ENCODE measurements around the gene CACNA2D3. TPM values are rescaled to one million over a fixed set of nuclear protein-coding genes. Genes with fewer than 3 reads are reported as not detected.

Gene CACNA2D3
- total RNA-seq, 4 donors from 2014 or later, result 0.30 to 9.6 (median 3.9) TPM

GRCh38 chr3:54777141-54777540, 654.8 kb downstream of the CACNA2D3 start:
- TF ChIP-seq POLR2A (IDR thresholded peaks at IDR 0.05), result no peak
- TF ChIP-seq CTCF (IDR thresholded peaks at IDR 0.05), result no peak
- no peak for TF ChIP-seq EP300 (IDR thresholded peaks at IDR 0.05)
- no peaks in the 10 kb centered on the region for H3K9me3 ChIP-seq
- 61 to 66% methylated on average over 2 of the region's 2 CpGs for WGBS, 2 donors
- H3K27ac ChIP-seq, result no peak overlapping the region
- no peak for DNase-seq (ENCODE audit: low spot score in 2 of 2)
- no peaks in the 10 kb centered on the region for H3K27me3 ChIP-seq
- H3K36me3 ChIP-seq, result no peaks in the 10 kb centered on the region
- peaks cover 0 to under 1% (median 0%) of the 10 kb centered on the region in 4 donors for H3K4me1 ChIP-seq
- no peak overlapping the region for H3K4me3 ChIP-seq

- TF ChIP-seq EP300 (IDR thresholded peaks at IDR 0.05) (no peak), POLR2A (IDR thresholded peaks at IDR 0.05) (no peak), CTCF (IDR thresholded peaks at IDR 0.05) (no peak)
Observed at GRCh38 chr3:54780336-54780735, 658.0 kb downstream of the CACNA2D3 start.

GRCh38 chr3:54781728-54782127, 659.4 kb downstream of the CACNA2D3 start:
- TF ChIP-seq CTCF (IDR thresholded peaks at IDR 0.05) (no peak), POLR2A (IDR thresholded peaks at IDR 0.05) (no peak), EP300 (IDR thresholded peaks at IDR 0.05) (no peak)
- 48 to 67% methylated on average over 1 of the region's 1 CpG for WGBS, 2 donors
- H3K27ac ChIP-seq, result no peak overlapping the region
- no peaks in the 10 kb centered on the region for H3K4me1 ChIP-seq
- H3K4me3 ChIP-seq, result no peak overlapping the region
- H3K27me3 ChIP-seq, result no peaks in the 10 kb centered on the region
- no peak for DNase-seq (ENCODE audit: low spot score in 2 of 2)
- no peaks in the 10 kb centered on the region for H3K36me3 ChIP-seq
- H3K9me3 ChIP-seq, result no peaks in the 10 kb centered on the region

More at GRCh38 chr3:54780336-54780735, 658.0 kb downstream of the CACNA2D3 start:
- Histone ChIP-seq H3K36me3 (no peaks in the 10 kb centered on the region), H3K4me3 (no peak overlapping the region), H3K27ac (no peak overlapping the region), H3K9me3 (no peaks in the 10 kb centered on the region), H3K27me3 (no peaks in the 10 kb centered on the region), H3K4me1 (no peaks in the 10 kb centered on the region)
- DNase-seq (ENCODE audit: low spot score in 2 of 2), result no peak

GRCh38 chr3:54783611-54784010, 661.3 kb downstream of the CACNA2D3 start:
- Histone ChIP-seq H3K36me3 (no peaks in the 10 kb centered on the region), H3K9me3 (no peaks in the 10 kb centered on the region)
- TF ChIP-seq CTCF (IDR thresholded peaks at IDR 0.05) (no peak), EP300 (IDR thresholded peaks at IDR 0.05) (no peak), POLR2A (IDR thresholded peaks at IDR 0.05) (no peak)

GRCh38 chr3:54784021-54784420, 661.7 kb downstream of the CACNA2D3 start:
- H3K4me1 ChIP-seq, result no peaks in the 10 kb centered on the region
- no peak overlapping the region for H3K4me3 ChIP-seq
- WGBS, 2 donors, result 78 to 80% methylated on average over 5 of the region's 5 CpGs
- no peaks in the 10 kb centered on the region for H3K36me3 ChIP-seq
- no peak for DNase-seq (ENCODE audit: low spot score in 2 of 2)
- TF ChIP-seq CTCF (IDR thresholded peaks at IDR 0.05) (no peak), POLR2A (IDR thresholded peaks at IDR 0.05) (no peak), EP300 (IDR thresholded peaks at IDR 0.05) (no peak)
- no peaks in the 10 kb centered on the region for H3K27me3 ChIP-seq
- H3K27ac ChIP-seq, result no peak overlapping the region
- H3K9me3 ChIP-seq, result no peaks in the 10 kb centered on the region

More at GRCh38 chr3:54783611-54784010, 661.3 kb downstream of the CACNA2D3 start:
- Histone ChIP-seq H3K4me1 (no peaks in the 10 kb centered on the region), H3K27ac (no peak overlapping the region), H3K4me3 (no peak overlapping the region), H3K27me3 (no peaks in the 10 kb centered on the region)
- no peak for DNase-seq (ENCODE audit: low spot score in 2 of 2)

Data from tibial nerve (tissue), 4 donors.